HG02798 (cell line): ENCODE measurements around the gene POLR2H.

ENCODE experiments used
- ATAC-seq: cut with Tn5 transposase; IDR thresholded peaks from one replicate; pipeline ENCODE4 v1.9.1; 2021; ENCODE audit warnings: mild to moderate bottlenecking; ENCODE audit not compliant: unreplicated experiment, poor library complexity

The POLR2H gene

DNA sequence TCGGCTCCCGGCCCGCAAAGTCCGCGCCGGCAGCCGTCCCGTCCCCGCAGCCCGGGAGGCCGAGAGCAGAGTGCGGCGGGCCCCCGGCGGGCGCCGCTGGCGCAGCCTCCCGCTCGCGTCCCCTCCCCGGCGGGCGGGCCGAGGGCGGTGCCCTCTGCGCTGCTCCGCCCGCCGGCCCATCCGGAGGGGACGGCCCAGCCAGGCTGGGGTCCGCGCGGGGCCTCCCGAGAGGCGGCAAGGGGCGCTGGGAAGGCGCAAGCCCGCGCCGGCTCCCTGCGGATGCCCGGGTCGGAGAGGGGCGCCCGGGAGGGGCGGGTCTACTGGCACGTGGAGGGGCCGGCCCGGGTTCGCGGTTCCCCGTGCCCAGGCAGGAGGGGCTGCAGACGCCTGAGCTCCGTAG lies at the start of gene POLR2H, which contains the start of gene CLCN2:
TSS of gene POLR2H (plus strand) at position 179 of the 400 bp plus-strand sequence. CDS start 1,783 bp downstream, outside the sequence.
TSS of gene CLCN2 (minus strand) at position 74 of the 400 bp plus-strand sequence. CDS start 126 bp downstream, outside the sequence.
- ATAC-seq: peak; percentile 48

DNA sequence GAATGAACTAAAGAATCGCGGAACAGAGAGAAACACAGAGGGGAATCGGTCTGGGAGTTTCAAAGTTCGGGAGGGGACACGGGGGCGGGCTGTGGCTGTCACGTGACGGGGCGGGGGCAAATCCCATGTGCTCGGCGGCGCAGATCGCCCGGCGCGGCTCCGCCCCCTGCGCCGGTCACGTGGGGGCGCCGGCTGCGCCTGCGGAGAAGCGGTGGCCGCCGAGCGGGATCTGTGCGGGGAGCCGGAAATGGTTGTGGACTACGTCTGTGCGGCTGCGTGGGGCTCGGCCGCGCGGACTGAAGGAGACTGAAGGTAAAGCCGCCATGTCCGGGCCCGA lies 47.2 kb upstream of the POLR2H start, which contains the start of gene EIF4G1:
TSS of gene EIF4G1 (plus strand) at position 244 of the 337 bp plus-strand sequence. CDS start 1,191 bp downstream, outside the sequence.
- peak; percentile 90 for ATAC-seq

GRCh38 chr3:184314700-184315542 lies 46.6 kb upstream of the POLR2H start:
- ATAC-seq: peak; percentile 51

DNA sequence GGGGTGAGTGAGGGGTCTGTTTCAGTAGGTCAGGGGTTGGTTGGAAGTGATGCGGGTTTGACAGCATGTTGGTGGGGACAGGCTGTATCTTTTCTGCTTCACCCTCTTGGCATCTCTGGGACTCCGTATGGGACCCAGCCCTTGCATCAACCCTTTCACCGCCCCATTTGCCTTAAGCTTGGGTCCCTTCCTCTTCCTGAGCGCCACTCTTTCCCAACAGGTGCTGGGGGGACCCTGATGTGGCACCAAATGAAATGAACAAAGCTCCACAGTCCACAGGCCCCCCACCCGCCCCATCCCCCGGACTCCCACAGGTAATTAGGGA lies 46.0 kb upstream of the POLR2H start:
- no peak for ATAC-seq

- ATAC-seq: no peak
These were observed 45.4 kb upstream of the POLR2H start for GRCh38 chr3:184315871-184316661.

- no peak for ATAC-seq
These were observed 44.7 kb upstream of the POLR2H start for GRCh38 chr3:184316792-184317191.

- ATAC-seq: no peak
These were observed 44.3 kb upstream of the POLR2H start for GRCh38 chr3:184317201-184317600.

GRCh38 chr3:184320104-184320445 lies 41.4 kb upstream of the POLR2H start:
- no peak for ATAC-seq

GRCh38 chr3:184321666-184322065 lies 39.8 kb upstream of the POLR2H start:
- ATAC-seq: no peak

DNA sequence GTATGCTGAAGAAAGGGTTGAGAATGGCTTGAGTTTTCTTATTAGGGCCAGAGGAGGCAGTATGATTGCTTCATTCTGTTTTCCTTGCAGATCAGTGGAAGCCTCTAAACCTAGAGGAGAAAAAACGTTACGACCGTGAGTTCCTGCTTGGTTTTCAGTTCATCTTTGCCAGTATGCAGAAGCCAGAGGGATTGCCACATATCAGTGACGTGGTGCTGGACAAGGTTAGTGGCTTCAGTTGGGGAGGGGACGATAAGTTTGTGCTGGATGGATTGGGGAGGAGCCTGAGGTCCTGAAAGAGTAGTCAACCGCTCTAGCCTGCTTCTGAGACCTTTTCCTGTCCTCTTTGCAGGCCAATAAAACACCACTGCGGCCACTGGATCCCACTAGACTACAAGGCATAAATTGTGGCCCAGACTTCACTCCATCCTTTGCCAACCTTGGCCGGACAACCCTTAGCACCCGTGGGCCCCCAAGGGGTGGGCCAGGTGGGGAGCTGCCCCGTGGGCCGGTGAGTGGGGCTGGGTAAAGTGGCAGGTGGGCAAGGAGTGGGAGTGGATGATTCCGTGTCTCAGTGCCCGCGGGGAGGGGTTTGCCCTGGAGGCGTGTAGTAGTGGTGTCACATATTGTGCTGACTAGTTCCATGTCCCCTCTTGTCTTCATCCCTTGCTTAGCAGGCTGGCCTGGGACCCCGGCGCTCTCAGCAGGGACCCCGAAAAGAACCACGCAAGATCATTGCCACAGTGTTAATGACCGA lies 38.6 kb upstream of the POLR2H start:
- ATAC-seq: no peak

- no peak for ATAC-seq
These were observed 37.8 kb upstream of the POLR2H start for GRCh38 chr3:184323696-184324095.

DNA sequence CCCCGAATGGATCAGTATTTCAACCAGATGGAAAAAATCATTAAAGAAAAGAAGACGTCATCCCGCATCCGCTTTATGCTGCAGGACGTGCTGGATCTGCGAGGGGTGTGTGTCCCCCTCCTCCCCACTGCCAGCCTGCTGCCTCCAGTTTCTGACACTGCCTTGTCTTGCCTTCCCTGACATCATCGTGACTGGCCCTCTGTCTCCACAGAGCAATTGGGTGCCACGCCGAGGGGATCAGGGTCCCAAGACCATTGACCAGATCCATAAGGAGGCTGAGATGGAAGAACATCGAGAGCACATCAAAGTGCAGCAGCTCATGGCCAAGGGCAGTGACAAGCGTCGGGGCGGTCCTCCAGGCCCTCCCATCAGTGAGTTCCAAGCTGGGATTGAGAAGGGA lies 36.2 kb upstream of the POLR2H start:
- ATAC-seq: no peak

DNA sequence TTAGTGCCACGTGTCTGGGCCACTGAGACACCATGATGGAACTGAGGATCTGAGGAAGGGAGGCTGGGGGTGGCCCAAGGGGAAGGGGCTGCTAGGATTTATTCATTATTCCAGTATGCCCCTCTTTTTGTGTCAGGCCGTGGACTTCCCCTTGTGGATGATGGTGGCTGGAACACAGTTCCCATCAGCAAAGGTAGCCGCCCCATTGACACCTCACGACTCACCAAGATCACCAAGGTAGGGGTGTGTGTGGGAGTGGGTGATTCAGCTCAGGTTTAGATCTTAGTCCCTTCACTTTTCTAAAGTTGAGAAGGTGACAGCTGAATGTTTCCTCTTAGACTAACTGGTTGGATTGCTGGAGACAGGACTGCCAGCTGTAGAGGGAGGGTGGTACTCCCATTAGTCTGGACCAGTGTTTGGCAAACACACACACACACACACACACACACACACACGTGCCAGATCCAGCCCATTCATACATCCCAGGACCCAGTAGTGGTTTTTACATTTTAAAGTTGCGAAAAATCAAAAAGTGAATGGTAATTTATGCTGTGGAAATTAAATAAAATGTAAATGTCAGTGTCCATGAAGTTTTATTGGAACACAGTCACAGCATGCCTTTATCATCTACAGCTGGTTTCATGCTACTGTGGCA lies 35.7 kb upstream of the POLR2H start:
- no peak for ATAC-seq

GRCh38 chr3:184327171-184327570 lies 34.3 kb upstream of the POLR2H start:
- ATAC-seq: no peak

DNA sequence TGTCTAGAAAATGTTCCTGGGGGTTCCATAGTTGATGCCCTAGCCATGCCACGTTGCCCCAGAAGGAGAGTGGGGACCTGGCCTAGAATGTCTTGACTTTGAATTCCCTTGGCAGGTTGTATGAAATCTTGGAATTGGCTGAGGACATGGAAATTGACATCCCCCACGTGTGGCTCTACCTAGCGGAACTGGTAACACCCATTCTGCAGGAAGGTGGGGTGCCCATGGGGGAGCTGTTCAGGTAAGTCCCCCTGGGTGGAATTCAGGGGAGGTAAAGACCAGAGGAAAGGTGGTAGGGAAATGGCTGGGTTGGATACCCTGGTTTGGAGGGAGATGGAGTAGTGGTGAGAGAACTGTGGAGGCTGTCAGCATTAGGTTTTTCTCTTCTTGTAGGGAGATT lies 33.0 kb upstream of the POLR2H start:
- ATAC-seq: no peak

DNA sequence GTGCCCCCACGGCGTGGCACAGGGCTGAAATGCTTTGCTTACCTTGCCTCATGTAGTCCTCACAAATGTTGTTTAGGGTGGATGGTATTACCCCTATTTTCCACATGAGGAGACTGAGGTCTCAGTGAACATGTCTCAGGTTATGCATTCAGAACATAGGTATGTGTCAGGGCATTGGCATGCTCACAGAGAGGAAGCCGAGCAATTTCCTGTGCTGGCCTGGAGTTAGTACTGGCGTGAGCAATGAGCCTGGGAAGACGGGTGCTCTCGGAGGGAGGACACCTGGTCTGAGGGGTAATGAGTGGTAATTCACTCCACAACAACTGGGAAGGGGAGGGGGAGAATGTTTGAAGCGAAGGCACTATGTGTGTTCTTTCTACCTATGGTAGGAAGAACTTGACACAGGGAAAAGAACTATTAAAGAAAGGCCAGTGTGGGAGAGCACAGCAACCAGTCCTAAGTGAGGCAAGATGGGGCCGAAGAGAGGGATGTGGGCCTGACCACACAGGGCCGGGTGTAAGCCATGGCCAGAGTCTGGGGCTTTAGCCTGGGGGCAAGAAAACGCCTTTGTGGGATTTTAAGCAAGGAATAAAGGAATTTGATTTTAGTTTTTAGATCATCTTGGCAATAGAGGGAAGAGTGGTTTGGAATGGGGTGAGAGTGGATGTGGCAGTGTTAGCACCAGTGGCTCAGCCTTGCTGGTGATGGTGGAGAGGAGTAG lies 29.0 kb upstream of the POLR2H start:
- ATAC-seq: no peak

DNA sequence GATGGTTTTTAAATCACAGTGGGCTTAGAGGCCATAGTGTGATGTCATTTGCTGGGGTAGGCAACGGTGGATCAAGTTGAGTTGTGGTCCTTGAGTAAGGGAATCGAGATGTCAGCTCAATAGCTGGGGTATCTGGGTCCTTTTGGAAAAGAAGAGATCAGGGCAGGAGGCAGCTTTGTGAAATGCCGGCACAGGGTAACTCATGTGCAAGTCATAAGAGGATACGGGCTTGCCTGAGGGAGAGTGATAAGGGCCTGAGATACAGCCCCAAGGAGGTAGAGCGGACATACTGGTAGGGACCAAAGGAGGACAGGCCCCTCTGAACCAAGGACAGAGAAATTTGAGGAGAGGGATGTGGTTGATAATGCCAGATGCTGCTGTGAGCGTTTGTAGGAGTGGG lies 28.3 kb upstream of the POLR2H start:
- no peak for ATAC-seq

GRCh38 chr3:184333700-184334099 lies 27.8 kb upstream of the POLR2H start:
- no peak for ATAC-seq

- ATAC-seq: no peak
These were observed 26.9 kb upstream of the POLR2H start for GRCh38 chr3:184334470-184335158.
